HepG2 (cell line): ENCODE measurements around the gene SLC39A8. TPM values are rescaled to one million over a fixed set of nuclear protein-coding genes. Genes with fewer than 3 reads are reported as not detected.

Experiments used
- ATAC-seq: fragments of 200-7000 bp; cut with Tn5 transposase; 3 replicates; pipeline ENCODE4 v1.9.1; 2020; ENCODE audit warnings: mild to moderate bottlenecking, moderate library complexity
- BruUV-seq: library from RNA; stranded (reverse); fragments of 400-500 nt; replicated peaks from 2 replicates; lab custom pipeline; 2021; lab: Mats Ljungman, UMichigan
- CTCF ChIA-PET: fragments of 300-600 bp; formaldehyde crosslinking; extraction: SDS; loops from one replicate; lab custom pipeline; 2021; ENCODE audit warnings: low total read pairs, inconsistent platforms, low intra/inter-chr PET ratio; lab: Yijun Ruan, JAX
- POLR2A ChIA-PET: fragments of 350-600 bp; sonication (Branson Sonifier 250); formaldehyde crosslinking; loops from one replicate; lab custom pipeline; 2020; ENCODE audit warnings: antibody characterized with exemption, inconsistent platforms; lab: Yijun Ruan, JAX
- DNase-seq: peaks from one replicate; pipeline ENCODE4 v3.0.0-alpha.2; 2015; ENCODE audit warnings: low spot score
- FAIRE-seq: peaks from 3 replicates; lab custom pipeline; 2011; peaks lifted over from hg19 to GRCh38; lab: Jason Lieb, UNC
- H2AFZ ChIP-seq: one replicate; pipeline ENCODE4 v1.6.1; 2011; ENCODE audit warnings: low read length, inconsistent platforms
- H3K27ac ChIP-seq: fragments of 300-600 bp; 3 replicates; pipeline ENCODE4 v1.8.0; 2011; ENCODE audit warnings: mixed run types, mild to moderate bottlenecking, mixed read lengths, low read length, inconsistent platforms; ENCODE audit not compliant: insufficient read depth; ENCODE audit errors: extremely low read length
- H3K27me3 ChIP-seq, 2 experiments: fragments of 200-600 bp in 1 of 2; 2 replicates in 1 of 2; 3 replicates in 1 of 2; pipeline versions ENCODE4 v1.6.0 to v1.8.0; 2011; ENCODE audit warnings: low read length in 2 of 2, mild to moderate bottlenecking in 2 of 2, moderate library complexity in 2 of 2, inconsistent platforms in 1 of 2; ENCODE audit not compliant: insufficient read depth in 2 of 2, control insufficient read depth in 1 of 2
- H3K36me3 ChIP-seq, 2 experiments: fragments of 200-600 bp in 1 of 2; replicated peaks in 1 of 2; 2 replicates in 1 of 2; 3 replicates in 1 of 2; pipeline versions ENCODE4 v1.5.1 to v1.8.0; 2011; ENCODE audit warnings: low read length in 2 of 2, inconsistent platforms in 1 of 2; ENCODE audit not compliant: insufficient read depth in 2 of 2, control insufficient read depth in 1 of 2
- H3K4me1 ChIP-seq: 2 replicates; pipeline ENCODE4 v1.5.1; 2012; ENCODE audit warnings: low read length, inconsistent platforms; ENCODE audit not compliant: insufficient read depth
- H3K4me2 ChIP-seq: 2 replicates; pipeline ENCODE4 v1.6.0; 2011; ENCODE audit warnings: low read depth, low read length, inconsistent platforms
- H3K4me3 ChIP-seq, 3 experiments: fragments of 200-600 bp in 1 of 3; sonication (generic), shearing (Covaris generic) in 1 of 3; replicated peaks in 1 of 3; 2 replicates each; pipeline ENCODE4 v1.5.1; 2011 to 2016; ENCODE audit warnings: low read length in 3 of 3, inconsistent platforms in 2 of 3, low read depth in 2 of 3, mild to moderate bottlenecking in 2 of 3, control low read depth in 1 of 3, mixed read lengths in 1 of 3; ENCODE audit not compliant: insufficient read depth in 1 of 3
- H3K79me2 ChIP-seq: one replicate; pipeline ENCODE4 v1.6.1; 2011; ENCODE audit warnings: low read length, inconsistent platforms; ENCODE audit not compliant: insufficient read depth
- H3K9ac ChIP-seq: 2 replicates; pipeline ENCODE4 v1.6.0; 2011; ENCODE audit warnings: mild to moderate bottlenecking, low read depth, low read length, inconsistent platforms; ENCODE audit not compliant: insufficient read depth
- H3K9me3 ChIP-seq: 2 replicates; pipeline ENCODE4 v1.5.1; 2012; ENCODE audit warnings: mild to moderate bottlenecking, low read length
- H4K20me1 ChIP-seq: 2 replicates; pipeline ENCODE4 v1.6.0; 2011; ENCODE audit warnings: inconsistent platforms, mild to moderate bottlenecking, low read length, moderate library complexity; ENCODE audit not compliant: insufficient read depth
- MZF1 ChIP-seq: sonication (generic); formaldehyde crosslinking; IDR thresholded peaks from 2 replicates; pipeline ENCODE4 v1.8.1; 2023; ENCODE audit warnings: mild to moderate bottlenecking, missing genetic modification reagents, borderline replicate concordance
- ZKSCAN8 ChIP-seq: IDR thresholded peaks from 2 replicates; pipeline ENCODE4 v1.6.1; 2016; ENCODE audit warnings: borderline replicate concordance, missing genetic modification reagents, missing compliant biosample characterization
- ZNF670 ChIP-seq: sonication (generic); formaldehyde crosslinking; IDR thresholded peaks from 2 replicates; pipeline ENCODE4 v1.8.0; 2022; ENCODE audit warnings: mild to moderate bottlenecking, missing genetic modification reagents, borderline replicate concordance
- ZNF749 ChIP-seq: sonication (generic); formaldehyde crosslinking; IDR thresholded peaks from 2 replicates; pipeline ENCODE4 v1.8.0; 2022; ENCODE audit warnings: mild to moderate bottlenecking, missing genetic modification reagents, moderate library complexity, borderline replicate concordance
- ZSCAN25 ChIP-seq: sonication (generic); formaldehyde crosslinking; IDR thresholded peaks from 2 replicates; pipeline ENCODE4 v1.8.0; 2022; ENCODE audit warnings: mild to moderate bottlenecking, missing genetic modification reagents
- WGBS: methylation state at CpG from one replicate; pipeline ENCODE4 v1.1.6; 2017; ENCODE audit warnings: low lambda C conversion rate; 5-methylcytosine and 5-hydroxymethylcytosine counted together
- in situ Hi-C: cut with HindIII; loops from 2 replicates; pipeline ENCODE4 v1.10.0; 2017; ENCODE audit warnings: low pct_unique_long_range_greater_than_20kb; ENCODE audit not compliant: extremely low pct_ligation_motif_present
- intact Hi-C: fragments of 100-400 bp; cut with micrococcal nuclease; formaldehyde crosslinking; loops from one replicate; pipeline ENCODE4 v1.10.0; 2022; ENCODE audit not compliant: unreplicated experiment
- polyA plus RNA-seq, 8 experiments: library from polyadenylated mRNA; depleted of rRNA in 3 of 8; stranded (reverse) in 7 of 8; unstranded in 1 of 8; fragments of >200 nt; fragmentation: Illumina TruSeq in 4 of 8; extraction: Trizol in 4 of 8; gene quantifications; 2 replicates each; pipeline versions ENCODE4 v1.2.1 to v1.2.3, GENCODE V29; 2011 to 2016; ENCODE audit warnings: low read depth in 4 of 8, missing spikeins in 1 of 8, mixed read lengths in 1 of 8; ENCODE audit not compliant: insufficient read depth in 1 of 8
- total RNA-seq, 5 experiments: library from RNA; depleted of rRNA; stranded (reverse); fragments of >200 nt; fragmentation: Illumina TruSeq; extraction: Trizol; gene quantifications; 2 replicates each; pipeline ENCODE4 v1.2.3, GENCODE V29; 2016; ENCODE audit warnings: low read depth in 1 of 5
- TF ChIP-seq, protein P1 (sequence below): sonication (generic); formaldehyde crosslinking; IDR thresholded peaks from one replicate; pipeline ENCODE4 v1.5.1; 2020; ENCODE audit warnings: mild to moderate bottlenecking, missing genetic modification reagents; ENCODE audit errors: not compliant biosample characterization

Gene SLC39A8
- total and polyA plus RNA-seq, 2 of the 13 experiments (the other 11 are each of a cell fraction or from before 2014, with no cell fraction given), result 0.22 to 0.38 TPM

DNA sequence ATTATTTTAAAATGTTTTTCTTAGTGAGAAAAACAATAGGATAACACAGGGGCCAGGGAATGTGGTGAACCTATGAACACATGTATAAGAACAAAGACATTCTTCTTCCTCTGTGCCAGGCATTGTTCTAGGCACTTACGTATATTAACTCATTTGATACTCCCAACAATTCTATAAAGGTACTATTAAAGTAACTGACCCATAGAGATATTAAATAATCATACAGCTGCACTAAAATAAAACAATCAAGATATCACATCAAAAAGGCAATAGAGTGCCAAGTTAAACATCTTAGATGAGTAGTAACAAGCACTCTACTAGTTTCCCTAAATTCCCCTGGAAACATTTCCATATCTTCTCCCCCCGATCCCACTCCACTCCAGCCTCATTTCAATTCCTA lies 33.4 kb downstream of the SLC39A8 start:
- no peak for ATAC-seq
- WGBS, result 25% methylated on average over 2 of the region's 2 CpGs

More for the DNA sequence above, 33.4 kb downstream of the SLC39A8 start:
- no peak overlapping the region for H3K27ac ChIP-seq
- H3K79me2 ChIP-seq, result no peaks in the 10 kb centered on the region
- ChIA-PET CTCF (no interaction called here), POLR2A (no interaction called here)
- intact Hi-C loops (no loop called here), in situ Hi-C loops (no loop called here)
- no peak for DNase-seq
- no peak for FAIRE-seq
- no peak overlapping the region for H3K4me3 ChIP-seq
- no peak overlapping the region for H2AFZ ChIP-seq
- no peak overlapping the region for H3K4me2 ChIP-seq
- TF ChIP-seq ZSCAN25 (CRISPR knock-in tag), result no peak
- TF ChIP-seq ZKSCAN8 (CRISPR knock-in tag), result no peak
- no peak for TF ChIP-seq ZNF670
- no peak for TF ChIP-seq MZF1 (CRISPR knock-in tag)
- TF ChIP-seq, protein P1, sequence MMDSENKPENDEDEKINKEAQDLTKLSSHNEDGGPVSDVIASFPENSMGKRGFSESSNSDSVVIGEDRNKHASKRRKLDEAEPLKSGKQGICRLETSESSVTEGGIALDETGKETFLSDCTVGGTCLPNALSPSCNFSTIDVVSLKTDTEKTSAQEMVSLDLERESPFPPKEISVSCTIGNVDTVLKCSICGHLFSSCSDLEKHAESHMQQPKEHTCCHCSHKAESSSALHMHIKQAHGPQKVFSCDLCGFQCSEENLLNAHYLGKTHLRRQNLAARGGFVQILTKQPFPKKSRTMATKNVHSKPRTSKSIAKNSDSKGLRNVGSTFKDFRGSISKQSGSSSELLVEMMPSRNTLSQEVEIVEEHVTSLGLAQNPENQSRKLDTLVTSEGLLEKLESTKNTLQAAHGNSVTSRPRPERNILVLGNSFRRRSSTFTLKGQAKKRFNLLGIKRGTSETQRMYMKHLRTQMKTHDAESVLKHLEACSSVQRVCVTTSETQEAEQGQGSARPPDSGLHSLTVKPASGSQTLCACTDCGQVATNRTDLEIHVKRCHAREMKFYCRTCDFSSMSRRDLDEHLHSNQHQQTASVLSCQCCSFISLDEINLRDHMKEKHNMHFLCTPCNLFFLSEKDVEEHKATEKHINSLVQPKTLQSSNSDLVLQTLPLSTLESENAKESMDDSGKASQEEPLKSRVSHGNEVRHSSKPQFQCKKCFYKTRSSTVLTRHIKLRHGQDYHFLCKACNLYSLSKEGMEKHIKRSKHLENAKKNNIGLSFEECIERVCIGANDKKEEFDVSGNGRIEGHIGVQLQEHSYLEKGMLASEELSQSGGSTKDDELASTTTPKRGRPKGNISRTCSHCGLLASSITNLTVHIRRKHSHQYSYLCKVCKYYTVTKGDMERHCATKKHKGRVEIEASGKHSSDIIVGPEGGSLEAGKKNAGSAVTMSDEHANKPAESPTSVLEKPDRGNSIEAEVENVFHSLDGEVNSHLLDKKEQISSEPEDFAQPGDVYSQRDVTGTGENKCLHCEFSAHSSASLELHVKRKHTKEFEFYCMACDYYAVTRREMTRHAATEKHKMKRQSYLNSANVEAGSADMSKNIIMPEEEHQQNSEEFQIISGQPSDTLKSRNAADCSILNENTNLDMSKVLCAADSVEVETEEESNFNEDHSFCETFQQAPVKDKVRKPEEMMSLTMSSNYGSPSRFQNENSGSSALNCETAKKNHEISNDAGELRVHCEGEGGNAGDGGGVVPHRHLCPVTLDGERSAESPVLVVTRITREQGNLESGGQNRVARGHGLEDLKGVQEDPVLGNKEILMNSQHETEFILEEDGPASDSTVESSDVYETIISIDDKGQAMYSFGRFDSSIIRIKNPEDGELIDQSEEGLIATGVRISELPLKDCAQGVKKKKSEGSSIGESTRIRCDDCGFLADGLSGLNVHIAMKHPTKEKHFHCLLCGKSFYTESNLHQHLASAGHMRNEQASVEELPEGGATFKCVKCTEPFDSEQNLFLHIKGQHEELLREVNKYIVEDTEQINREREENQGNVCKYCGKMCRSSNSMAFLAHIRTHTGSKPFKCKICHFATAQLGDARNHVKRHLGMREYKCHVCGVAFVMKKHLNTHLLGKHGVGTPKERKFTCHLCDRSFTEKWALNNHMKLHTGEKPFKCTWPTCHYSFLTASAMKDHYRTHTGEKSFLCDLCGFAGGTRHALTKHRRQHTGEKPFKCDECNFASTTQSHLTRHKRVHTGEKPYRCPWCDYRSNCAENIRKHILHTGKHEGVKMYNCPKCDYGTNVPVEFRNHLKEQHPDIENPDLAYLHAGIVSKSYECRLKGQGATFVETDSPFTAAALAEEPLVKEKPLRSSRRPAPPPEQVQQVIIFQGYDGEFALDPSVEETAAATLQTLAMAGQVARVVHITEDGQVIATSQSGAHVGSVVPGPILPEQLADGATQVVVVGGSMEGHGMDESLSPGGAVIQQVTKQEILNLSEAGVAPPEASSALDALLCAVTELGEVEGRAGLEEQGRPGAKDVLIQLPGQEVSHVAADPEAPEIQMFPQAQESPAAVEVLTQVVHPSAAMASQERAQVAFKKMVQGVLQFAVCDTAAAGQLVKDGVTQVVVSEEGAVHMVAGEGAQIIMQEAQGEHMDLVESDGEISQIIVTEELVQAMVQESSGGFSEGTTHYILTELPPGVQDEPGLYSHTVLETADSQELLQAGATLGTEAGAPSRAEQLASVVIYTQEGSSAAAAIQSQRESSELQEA (CRISPR knock-in tag), result no peak
- no peak for TF ChIP-seq ZNF749 (CRISPR knock-in tag)
- no peaks in the 10 kb centered on the region for H3K9me3 ChIP-seq
- no TSS peak for BruUV-seq
- H4K20me1 ChIP-seq, result no peaks in the 10 kb centered on the region
- no peaks in the 10 kb centered on the region for H3K27me3 ChIP-seq
- no peak overlapping the region for H3K9ac ChIP-seq
- H3K36me3 ChIP-seq, result no peaks in the 10 kb centered on the region
- H3K4me1 ChIP-seq, result no peaks in the 10 kb centered on the region
